OCI-LY7 (cell line): ENCODE measurements around the gene PEX14.

Experiments used
- CTCF ChIP-seq: fragments of 200-600 bp; sonication (generic); conservative IDR thresholded peaks from 2 replicates; pipeline ENCODE4 v1.5.1; 2014; ENCODE audit warnings: mild to moderate bottlenecking, antibody characterized with exemption, low read length, moderate library complexity, mixed read lengths
- EZH2phosphoT487 ChIP-seq: fragments of 200-600 bp; sonication (generic); IDR thresholded peaks from 2 replicates; pipeline ENCODE4 v1.6.1; 2018; ENCODE audit warnings: low read depth, borderline replicate concordance, mild to moderate bottlenecking, mixed run types, antibody characterized with exemption, low read length, moderate library complexity, mixed read lengths

GRCh38 chr1:10615932-10616671, 141.4 kb downstream of the PEX14 start:
- TF ChIP-seq CTCF (no peak), EZH2phosphoT487 (no peak)
